ENCODE results near the gene FAM171A1. TPM values are rescaled to one million over a fixed set of nuclear protein-coding genes. Genes with fewer than 3 reads are reported as not detected.

Gene FAM171A1
- total RNA-seq, 1 donor from 2014 or later = 113 TPM

- no peak for TF ChIP-seq CTCF (IDR thresholded peaks at IDR 0.05; ENCODE audit: unreplicated experiment)
- no peak overlapping the region for H3K4me3 Mint-ChIP-seq (ENCODE audit: unreplicated experiment)
- H3K9me3 Mint-ChIP-seq (ENCODE audit: unreplicated experiment) = no peaks in the 10 kb centered on the region
- H3K4me1 Mint-ChIP-seq (ENCODE audit: unreplicated experiment) = peaks cover 18% of the 10 kb centered on the region
- H3K27ac Mint-ChIP-seq (ENCODE audit: unreplicated experiment) = no peak overlapping the region
- H3K27me3 Mint-ChIP-seq (ENCODE audit: unreplicated experiment) = peaks cover 2% of the 10 kb centered on the region
- no peak for DNase-seq (ENCODE audit: low spot score)
- H3K36me3 Mint-ChIP-seq (ENCODE audit: low read depth, unreplicated experiment) = peaks cover 15% of the 10 kb centered on the region
These were observed 126.4 kb downstream of the FAM171A1 start for GRCh38 chr10:15244635-15245197.

GRCh38 chr10:15242261-15242840 lies 128.7 kb downstream of the FAM171A1 start:
- Mint-ChIP-seq H3K4me1 (ENCODE audit: unreplicated experiment) (peaks cover 21% of the 10 kb centered on the region), H3K9me3 (ENCODE audit: unreplicated experiment) (no peaks in the 10 kb centered on the region), H3K36me3 (ENCODE audit: low read depth, unreplicated experiment) (peaks cover 15% of the 10 kb centered on the region), H3K27me3 (ENCODE audit: unreplicated experiment) (no peaks in the 10 kb centered on the region), H3K4me3 (ENCODE audit: unreplicated experiment) (no peak overlapping the region), H3K27ac (ENCODE audit: unreplicated experiment) (peak overlapping the region; percentile 30)
- TF ChIP-seq CTCF (IDR thresholded peaks at IDR 0.05; ENCODE audit: unreplicated experiment) = no peak
- DNase-seq (ENCODE audit: low spot score) = no peak

GRCh38 chr10:15241306-15241705 lies 129.8 kb downstream of the FAM171A1 start:
- no peak for DNase-seq (ENCODE audit: low spot score)
- Mint-ChIP-seq H3K27me3 (ENCODE audit: unreplicated experiment) (no peaks in the 10 kb centered on the region), H3K4me1 (ENCODE audit: unreplicated experiment) (peaks cover 21% of the 10 kb centered on the region), H3K27ac (ENCODE audit: unreplicated experiment) (no peak overlapping the region), H3K4me3 (ENCODE audit: unreplicated experiment) (no peak overlapping the region), H3K36me3 (ENCODE audit: low read depth, unreplicated experiment) (peaks cover 12% of the 10 kb centered on the region), H3K9me3 (ENCODE audit: unreplicated experiment) (no peaks in the 10 kb centered on the region)
- TF ChIP-seq CTCF (IDR thresholded peaks at IDR 0.05; ENCODE audit: unreplicated experiment) = no peak

GRCh38 chr10:15238555-15239335 lies 132.3 kb downstream of the FAM171A1 start:
- no peak for TF ChIP-seq CTCF (IDR thresholded peaks at IDR 0.05; ENCODE audit: unreplicated experiment)
- Mint-ChIP-seq H3K4me1 (ENCODE audit: unreplicated experiment) (peaks cover 12% of the 10 kb centered on the region), H3K9me3 (ENCODE audit: unreplicated experiment) (no peaks in the 10 kb centered on the region), H3K27me3 (ENCODE audit: unreplicated experiment) (no peaks in the 10 kb centered on the region), H3K27ac (ENCODE audit: unreplicated experiment) (peak overlapping the region; percentile 67), H3K4me3 (ENCODE audit: unreplicated experiment) (no peak overlapping the region), H3K36me3 (ENCODE audit: low read depth, unreplicated experiment) (peaks cover 4% of the 10 kb centered on the region)
- no peak for DNase-seq (ENCODE audit: low spot score)

GRCh38 chr10:15237351-15237750 lies 133.7 kb downstream of the FAM171A1 start:
- no peak overlapping the region for H3K4me3 Mint-ChIP-seq (ENCODE audit: unreplicated experiment)
- DNase-seq (ENCODE audit: low spot score) = no peak
- H3K4me1 Mint-ChIP-seq (ENCODE audit: unreplicated experiment) = peaks cover 4% of the 10 kb centered on the region
- peaks cover 4% of the 10 kb centered on the region for H3K36me3 Mint-ChIP-seq (ENCODE audit: low read depth, unreplicated experiment)
- no peak for TF ChIP-seq CTCF (IDR thresholded peaks at IDR 0.05; ENCODE audit: unreplicated experiment)
- no peaks in the 10 kb centered on the region for H3K27me3 Mint-ChIP-seq (ENCODE audit: unreplicated experiment)
- H3K27ac Mint-ChIP-seq (ENCODE audit: unreplicated experiment) = peak overlapping the region; percentile 89
- H3K9me3 Mint-ChIP-seq (ENCODE audit: unreplicated experiment) = no peaks in the 10 kb centered on the region

Data from endothelial cell (in vitro differentiated cells).